ENCODE data around the gene SS18L1.

Gene SS18L1

GRCh38 chr20:62156592-62157386 is 13.2 kb downstream of the SS18L1 start:
- DNase-seq, result peak; percentile 82
- peak; percentile 67 for ATAC-seq

GRCh38 chr20:62157387-62158087 is 14.0 kb downstream of the SS18L1 start:
- DNase-seq, result no peak
- ATAC-seq, result no peak

GRCh38 chr20:62158088-62158400 is 14.5 kb downstream of the SS18L1 start:
- DNase-seq, result no peak
- ATAC-seq, result no peak

GRCh38 chr20:62158541-62158940 is 15.0 kb downstream of the SS18L1 start:
- DNase-seq (no peak), ATAC-seq (no peak)

GRCh38 chr20:62159052-62159451 is 15.5 kb downstream of the SS18L1 start:
- DNase-seq, result no peak
- ATAC-seq, result no peak

- DNase-seq (peak; percentile 79), ATAC-seq (peak; percentile 83)
Measured at GRCh38 chr20:62159839-62160238, 16.3 kb downstream of the SS18L1 start.

- ATAC-seq, result no peak
- no peak for DNase-seq
Measured at GRCh38 chr20:62160253-62160652, 16.7 kb downstream of the SS18L1 start.

GRCh38 chr20:62160876-62161275 is 17.3 kb downstream of the SS18L1 start:
- DNase-seq, result no peak

GRCh38 chr20:62161347-62161746 is 17.8 kb downstream of the SS18L1 start:
- ATAC-seq (no peak), DNase-seq (no peak)

More at GRCh38 chr20:62160876-62161275, 17.3 kb downstream of the SS18L1 start:
- ATAC-seq, result no peak

GRCh38 chr20:62162765-62163484 is 19.4 kb downstream of the SS18L1 start:
- DNase-seq (no peak), ATAC-seq (no peak)

GRCh38 chr20:62163485-62163865 is 19.9 kb downstream of the SS18L1 start:
- ATAC-seq, result no peak
- no peak for DNase-seq

GRCh38 chr20:62163986-62164762 is 20.6 kb downstream of the SS18L1 start:
- ATAC-seq (no peak), DNase-seq (no peak)

GRCh38 chr20:62164879-62165761 is 21.6 kb downstream of the SS18L1 start:
- ATAC-seq (no peak), DNase-seq (no peak)

GRCh38 chr20:62165762-62166399 is 22.3 kb downstream of the SS18L1 start:
- DNase-seq (no peak), ATAC-seq (no peak)

GRCh38 chr20:62167474-62167873 is 23.9 kb downstream of the SS18L1 start:
- DNase-seq (no peak), ATAC-seq (no peak)

- ATAC-seq (no peak), DNase-seq (no peak)
Measured at GRCh38 chr20:62168061-62168460, 24.5 kb downstream of the SS18L1 start.

GRCh38 chr20:62168890-62169435 is 25.4 kb downstream of the SS18L1 start:
- no peak for ATAC-seq
- DNase-seq, result no peak

GRCh38 chr20:62170536-62170935 is 27.0 kb downstream of the SS18L1 start:
- DNase-seq (no peak), ATAC-seq (no peak)

- DNase-seq, result no peak
- ATAC-seq, result no peak
Measured at GRCh38 chr20:62171245-62171644, 27.7 kb downstream of the SS18L1 start.

- ATAC-seq (no peak), DNase-seq (no peak)
Measured at GRCh38 chr20:62172666-62173065, 29.1 kb downstream of the SS18L1 start.

Measured in stimulated activated naive CD8-positive, alpha-beta T cell treated with anti-CD3 and anti-CD28 coated beads, Interleukin-15, Interleukin-2, amounts not matched to agents 100 U/mL and 50 U/mL, for 24 hours (primary cell).